Measurements from ENCODE around the gene TOPORS. TPM values are rescaled to one million over a fixed set of nuclear protein-coding genes. Genes with fewer than 3 reads are reported as not detected.

TOPORS gene
- total RNA-seq, 3 donors from 2014 or later, result 20.2 to 35.6 (median 26.5) TPM

- intact Hi-C loops (cut with DNase I; ENCODE audit: low total_unique reads), result no loop called here
- Histone ChIP-seq H3K4me1 (peaks cover 0 to 9% of the 10 kb centered on the region in 2 donors), H3K4me3 (peak overlapping the region in 2 of 3 donors; percentile 89 to 91), H3K36me3 (no peaks in the 10 kb centered on the region), H3K27me3 (no peaks in the 10 kb centered on the region), H3K27ac (peak overlapping the region; percentile 92 to 95), H3K9me3 (no peaks in the 10 kb centered on the region)
- DNase-seq (ENCODE audit: low spot score in 2 of 2), result no peak
- no peak for TF ChIP-seq POLR2AphosphoS5 (IDR thresholded peaks at IDR 0.05)
- no peak for TF ChIP-seq POLR2A (IDR thresholded peaks at IDR 0.05)
- TF ChIP-seq, protein P1, sequence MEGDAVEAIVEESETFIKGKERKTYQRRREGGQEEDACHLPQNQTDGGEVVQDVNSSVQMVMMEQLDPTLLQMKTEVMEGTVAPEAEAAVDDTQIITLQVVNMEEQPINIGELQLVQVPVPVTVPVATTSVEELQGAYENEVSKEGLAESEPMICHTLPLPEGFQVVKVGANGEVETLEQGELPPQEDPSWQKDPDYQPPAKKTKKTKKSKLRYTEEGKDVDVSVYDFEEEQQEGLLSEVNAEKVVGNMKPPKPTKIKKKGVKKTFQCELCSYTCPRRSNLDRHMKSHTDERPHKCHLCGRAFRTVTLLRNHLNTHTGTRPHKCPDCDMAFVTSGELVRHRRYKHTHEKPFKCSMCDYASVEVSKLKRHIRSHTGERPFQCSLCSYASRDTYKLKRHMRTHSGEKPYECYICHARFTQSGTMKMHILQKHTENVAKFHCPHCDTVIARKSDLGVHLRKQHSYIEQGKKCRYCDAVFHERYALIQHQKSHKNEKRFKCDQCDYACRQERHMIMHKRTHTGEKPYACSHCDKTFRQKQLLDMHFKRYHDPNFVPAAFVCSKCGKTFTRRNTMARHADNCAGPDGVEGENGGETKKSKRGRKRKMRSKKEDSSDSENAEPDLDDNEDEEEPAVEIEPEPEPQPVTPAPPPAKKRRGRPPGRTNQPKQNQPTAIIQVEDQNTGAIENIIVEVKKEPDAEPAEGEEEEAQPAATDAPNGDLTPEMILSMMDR (IDR thresholded peaks at IDR 0.05), result no peak
Measured at GRCh38 chr9:32573821-32574220, 21.4 kb upstream of the TOPORS start.

DNA sequence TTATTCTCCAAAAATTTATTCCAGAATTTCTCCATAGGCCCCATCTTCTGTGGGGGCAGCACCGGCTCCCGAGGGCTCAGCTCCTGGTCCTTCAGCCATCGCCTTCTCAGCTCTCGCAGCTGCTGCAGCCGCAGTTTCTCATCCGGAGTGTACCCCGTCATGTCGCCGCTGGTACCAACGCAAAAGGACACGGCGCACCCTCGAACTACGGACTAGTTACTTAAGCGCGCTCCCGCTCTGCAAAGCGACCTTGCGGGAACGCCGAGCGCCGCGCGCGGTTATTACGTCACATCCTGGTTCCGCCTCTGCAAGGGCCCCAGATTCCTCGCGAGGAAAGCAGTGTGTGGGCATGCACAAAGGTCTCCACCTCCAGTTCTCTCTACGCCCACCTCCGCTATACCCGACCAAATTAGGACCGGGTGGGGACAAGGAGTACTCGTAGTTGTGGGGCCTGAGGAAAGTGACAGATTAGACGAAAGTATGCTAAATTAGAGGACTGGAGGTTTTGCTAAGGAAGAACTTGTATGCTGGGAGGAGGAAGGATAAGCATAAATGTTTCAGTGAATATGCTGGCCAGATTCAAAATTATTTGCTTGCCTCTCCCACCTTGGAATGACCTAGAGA is 20.6 kb upstream of the TOPORS start, which contains the start of gene NDUFB6:
Gene NDUFB6 (minus strand): TSS at position 260 of the 624 bp plus-strand sequence. CDS start 99 bp downstream, at position 161.
- peak within 1 kb of the TSS; percentile 92 to 95 for H3K27ac ChIP-seq
- H3K4me1 ChIP-seq, result peaks cover 0 to 9% of the 10 kb centered on the region in 2 donors
- peak; percentile 88 to 89 for DNase-seq (ENCODE audit: low spot score in 2 of 2)
- intact Hi-C loops (cut with DNase I; ENCODE audit: low total_unique reads), result no loop called here
- H3K9me3 ChIP-seq, result no peaks in the 10 kb centered on the region
- H3K36me3 ChIP-seq, result no peaks in the 10 kb centered on the region
- H3K4me3 ChIP-seq, result peak within 1 kb of the TSS; percentile 89 to 91 (median 91)
- TF ChIP-seq, protein P1 (IDR thresholded peaks at IDR 0.05), result no peak
- TF ChIP-seq POLR2AphosphoS5 (IDR thresholded peaks at IDR 0.05), result peak; percentile 90 to 93 (median 91)
- no peaks in the 10 kb centered on the region for H3K27me3 ChIP-seq

DNA sequence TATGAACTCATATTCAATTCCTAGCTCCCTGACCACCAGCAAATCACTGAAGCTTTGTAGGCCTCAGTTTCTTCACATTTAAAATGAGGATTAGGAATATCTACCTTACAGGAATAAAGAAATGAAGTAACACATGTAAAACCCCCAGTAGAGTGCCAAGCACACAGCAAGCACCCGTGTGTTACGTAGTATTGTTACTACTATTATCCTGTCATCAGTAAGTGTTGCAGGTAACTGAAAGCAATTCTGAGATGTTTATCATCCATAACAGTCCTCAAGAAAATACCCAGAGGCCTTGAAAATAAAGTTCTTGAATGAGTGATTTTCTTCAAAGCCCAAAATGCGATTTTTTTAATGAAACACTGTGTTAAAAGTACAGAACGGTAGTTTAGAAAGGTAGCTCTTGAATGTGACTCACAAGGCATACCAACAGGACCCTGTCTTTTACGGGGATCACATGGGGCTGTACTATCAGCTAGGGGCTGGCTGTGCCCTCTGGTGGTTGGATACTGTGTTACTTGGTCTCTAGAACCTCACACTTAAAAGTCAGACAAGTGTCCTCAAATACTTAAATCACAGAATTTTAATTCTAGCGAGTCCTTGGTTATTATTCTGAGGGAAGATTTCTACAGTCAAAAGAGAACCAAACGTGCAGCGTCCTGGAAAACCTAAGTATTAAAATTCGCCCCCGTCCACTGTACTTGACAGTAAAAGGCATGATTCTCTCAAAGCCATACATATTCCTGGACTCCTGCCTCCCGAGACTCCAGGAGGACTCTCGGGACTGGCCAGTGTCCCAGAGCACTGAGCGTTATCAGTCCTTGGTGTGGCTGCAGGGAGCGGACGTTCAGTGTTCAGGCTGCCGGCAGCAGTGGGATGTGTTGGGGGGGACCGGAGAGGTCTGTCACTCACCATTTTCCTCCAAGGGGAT is 19.8 kb upstream of the TOPORS start:
- TF ChIP-seq, protein P1 (IDR thresholded peaks at IDR 0.05), result peak; percentile 17 to 46 (median 34)
- TF ChIP-seq POLR2AphosphoS5 (IDR thresholded peaks at IDR 0.05), result no peak
- H3K4me3 ChIP-seq, result peak overlapping the region; percentile 89 to 91 (median 91)
- intact Hi-C loops (cut with DNase I; ENCODE audit: low total_unique reads), result no loop called here
- H3K4me1 ChIP-seq, result peaks cover 0 to 9% of the 10 kb centered on the region in 2 donors
- H3K36me3 ChIP-seq, result no peaks in the 10 kb centered on the region
- peak in 1 of 2 donors; percentile 30 for DNase-seq (ENCODE audit: low spot score in 2 of 2)
- H3K27ac ChIP-seq, result peak overlapping the region; percentile 92 to 95
- no peaks in the 10 kb centered on the region for H3K9me3 ChIP-seq
- H3K27me3 ChIP-seq, result no peaks in the 10 kb centered on the region

DNA sequence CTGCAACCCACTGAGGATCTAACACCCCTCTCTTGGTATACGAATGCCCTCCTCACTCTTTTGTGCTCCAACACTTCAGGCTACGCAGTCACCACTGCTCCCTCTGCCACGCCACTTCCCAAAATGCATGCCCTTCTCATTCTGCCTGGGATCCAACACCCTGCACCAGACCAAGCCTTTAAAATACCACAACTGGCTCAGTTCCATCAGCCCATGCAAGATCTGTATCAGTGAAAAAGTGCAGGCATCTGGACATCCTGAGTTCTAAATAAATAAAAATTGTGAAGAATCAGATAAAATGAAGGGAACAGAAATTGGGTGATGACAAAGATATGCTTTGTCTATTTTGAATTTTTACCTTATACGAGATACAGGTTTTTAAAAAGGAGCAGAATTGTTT is 17.9 kb upstream of the TOPORS start:
- no peak for DNase-seq (ENCODE audit: low spot score in 2 of 2)
- TF ChIP-seq POLR2A (IDR thresholded peaks at IDR 0.05) (no peak), POLR2AphosphoS5 (IDR thresholded peaks at IDR 0.05) (no peak)
- TF ChIP-seq, protein P1 (IDR thresholded peaks at IDR 0.05), result no peak
- intact Hi-C loops (cut with DNase I; ENCODE audit: low total_unique reads), result no loop called here

GRCh38 chr9:32566770-32567169 is 14.4 kb upstream of the TOPORS start:
- Histone ChIP-seq H3K27ac (no peak overlapping the region), H3K36me3 (no peaks in the 10 kb centered on the region), H3K9me3 (no peaks in the 10 kb centered on the region), H3K4me3 (no peak overlapping the region), H3K4me1 (peaks cover 0 to 9% of the 10 kb centered on the region in 2 donors), H3K27me3 (no peaks in the 10 kb centered on the region)
- intact Hi-C loops (cut with DNase I; ENCODE audit: low total_unique reads), result no loop called here
- no peak for DNase-seq (ENCODE audit: low spot score in 2 of 2)
- no peak for TF ChIP-seq POLR2AphosphoS5 (IDR thresholded peaks at IDR 0.05)
- no peak for TF ChIP-seq POLR2A (IDR thresholded peaks at IDR 0.05)
- TF ChIP-seq, protein P1 (IDR thresholded peaks at IDR 0.05), result no peak

More for the DNA sequence above, 17.9 kb upstream of the TOPORS start:
- Histone ChIP-seq H3K4me3 (no peak overlapping the region), H3K4me1 (peaks cover 0 to 9% of the 10 kb centered on the region in 2 donors), H3K36me3 (no peaks in the 10 kb centered on the region), H3K27me3 (no peaks in the 10 kb centered on the region), H3K27ac (no peak overlapping the region), H3K9me3 (no peaks in the 10 kb centered on the region)

Measured in breast epithelium (tissue), 4 donors.